CD4-positive, alpha-beta T cell treated with Interleukin-6 at 100 ng/mL for 8 hours (primary cell): ENCODE results near the gene MACROD2.

ENCODE experiments used
- DNase-seq: peaks from one replicate; pipeline ENCODE4 v3.0.0-alpha.2; 2020; ENCODE audit warnings: mixed read lengths, low spot score

Gene MACROD2

DNA sequence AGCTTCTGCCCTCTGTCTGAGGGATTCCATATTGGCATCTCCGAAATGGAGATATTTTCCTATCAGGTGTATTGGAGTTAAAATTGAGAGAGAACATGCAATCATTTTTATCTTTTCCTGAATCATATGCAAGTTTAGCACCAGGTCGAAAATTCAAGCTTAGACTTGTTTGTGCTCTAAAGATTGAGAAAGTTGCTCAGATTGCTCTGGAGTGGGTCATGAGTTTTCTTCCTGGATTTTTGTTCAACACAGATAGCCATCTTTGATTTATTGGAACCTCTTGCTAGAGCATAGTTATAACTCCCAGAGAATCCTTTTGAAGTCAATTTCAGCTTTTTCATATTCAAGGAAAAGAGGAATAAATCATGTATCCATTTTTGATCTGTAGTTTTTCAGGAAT lies 715.6 kb downstream of the MACROD2 start:
- no peak for DNase-seq

DNA sequence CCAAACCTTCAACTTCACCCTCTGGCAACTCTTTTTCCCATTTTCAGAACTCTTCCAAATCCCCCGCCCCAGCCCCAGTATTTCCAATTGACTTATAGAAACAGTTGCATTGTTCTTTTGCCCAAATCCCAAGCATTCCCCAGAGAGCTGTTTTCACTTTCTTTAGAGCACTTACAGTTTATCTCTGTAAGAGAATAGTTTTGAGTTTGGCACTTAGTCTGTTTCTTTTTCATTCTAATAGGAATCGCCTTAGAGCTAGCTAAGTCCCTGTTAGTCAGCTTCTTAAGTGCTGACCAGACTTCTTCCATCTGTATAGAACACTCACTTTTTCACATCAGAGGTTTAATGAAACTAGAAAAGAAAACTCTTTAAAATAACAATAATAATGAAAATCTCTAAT lies 716.3 kb downstream of the MACROD2 start:
- DNase-seq, result no peak

DNA sequence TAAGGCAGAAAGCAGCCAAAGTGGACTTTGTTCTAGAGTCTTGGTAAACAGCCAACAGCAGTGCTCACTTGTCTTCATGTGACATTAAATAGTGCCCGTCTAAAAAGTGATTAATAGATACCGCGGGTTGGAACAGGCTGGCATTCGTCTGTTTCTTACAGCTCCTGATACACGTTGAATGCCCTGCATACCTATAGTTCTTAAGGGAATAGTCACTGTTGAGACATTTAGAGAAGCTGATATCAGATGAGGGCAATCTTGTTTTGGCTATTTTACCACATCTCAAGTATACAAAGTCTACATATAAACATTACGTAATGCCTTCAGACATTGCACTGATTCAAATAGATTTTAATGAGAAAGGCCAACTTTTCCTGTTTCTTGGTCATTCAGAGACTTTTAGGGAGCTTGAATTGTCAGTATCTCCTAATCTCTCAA lies 717.0 kb downstream of the MACROD2 start:
- no peak for DNase-seq

DNA sequence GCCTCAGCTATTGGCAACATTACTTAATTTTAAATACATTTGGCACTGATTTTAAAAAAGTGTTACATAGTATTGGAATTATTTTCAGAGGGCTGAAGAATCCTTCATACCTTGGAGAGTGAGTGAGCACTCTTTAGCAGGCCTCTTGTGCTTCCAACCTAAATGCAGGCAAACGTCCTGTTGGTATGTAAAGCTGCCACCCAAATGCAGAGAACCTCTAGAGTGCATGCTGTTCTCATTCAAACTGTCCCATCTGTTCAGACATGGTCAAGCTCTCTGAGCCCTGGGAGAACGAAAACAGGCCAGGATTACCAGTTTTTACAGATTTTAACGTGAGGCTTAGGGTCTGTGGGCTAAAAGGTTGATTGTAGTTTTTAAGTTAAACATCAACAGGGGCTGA lies 720.1 kb downstream of the MACROD2 start:
- DNase-seq, result no peak

DNA sequence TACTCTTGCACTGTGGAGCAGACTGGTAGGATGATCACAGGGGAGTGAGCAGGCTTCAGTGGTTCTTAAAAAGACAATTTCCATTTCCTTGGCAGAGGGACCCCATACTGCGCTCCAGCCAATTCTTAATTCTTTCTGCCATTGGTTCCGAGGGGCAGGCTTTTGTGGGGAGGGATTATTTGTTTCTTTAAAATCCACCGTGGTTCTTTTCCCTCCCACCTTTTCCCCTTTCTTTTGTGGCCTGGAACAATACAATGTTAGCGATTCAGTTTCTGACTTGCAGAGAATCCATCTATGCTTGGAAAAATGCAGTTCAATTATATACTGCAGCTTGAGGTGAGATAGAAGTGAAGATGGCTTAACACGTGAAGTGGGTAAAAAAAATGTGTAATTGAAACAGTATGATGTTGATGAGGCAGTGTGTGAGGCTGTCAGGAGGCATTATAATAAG lies 721.1 kb downstream of the MACROD2 start:
- no peak for DNase-seq

DNA sequence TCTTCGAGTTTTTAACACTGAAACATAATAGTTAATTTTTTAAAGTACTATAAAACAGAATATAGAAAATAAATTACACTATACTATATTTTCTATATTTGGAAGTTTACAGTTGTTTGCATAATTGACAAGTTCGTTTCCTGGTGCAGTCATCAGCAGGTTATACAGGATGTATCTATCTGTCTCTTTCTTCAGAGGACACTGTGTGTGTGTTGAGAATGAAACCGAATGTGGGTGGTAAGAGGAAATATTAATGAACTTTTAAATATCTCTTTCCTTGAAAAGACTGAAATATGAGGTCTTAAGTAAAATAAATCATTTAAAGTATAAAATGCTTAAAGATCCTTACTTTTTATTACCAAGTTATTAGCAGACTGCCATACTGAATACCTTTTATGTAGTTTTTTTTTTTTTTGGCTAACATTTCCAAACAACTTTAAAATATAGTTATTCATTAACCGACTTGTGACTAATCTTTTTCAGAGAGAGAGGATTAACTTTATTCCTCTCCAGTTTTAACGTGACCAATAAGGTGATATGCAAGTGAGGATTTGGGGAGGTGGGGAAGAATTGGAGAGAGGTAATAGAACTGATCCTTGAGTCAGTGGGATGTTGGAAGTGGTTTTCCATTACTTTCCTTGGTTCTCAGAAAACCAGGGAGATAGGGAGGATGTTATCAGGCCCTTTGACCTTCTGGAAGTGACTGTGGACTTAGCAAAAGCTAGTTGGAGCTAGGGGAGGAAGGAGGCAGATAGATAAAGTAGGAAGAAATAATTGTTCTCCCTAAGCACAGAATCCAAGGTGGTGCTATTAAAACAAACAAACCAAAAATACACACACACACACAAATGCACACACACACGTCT lies 722.1 kb downstream of the MACROD2 start:
- no peak for DNase-seq

DNA sequence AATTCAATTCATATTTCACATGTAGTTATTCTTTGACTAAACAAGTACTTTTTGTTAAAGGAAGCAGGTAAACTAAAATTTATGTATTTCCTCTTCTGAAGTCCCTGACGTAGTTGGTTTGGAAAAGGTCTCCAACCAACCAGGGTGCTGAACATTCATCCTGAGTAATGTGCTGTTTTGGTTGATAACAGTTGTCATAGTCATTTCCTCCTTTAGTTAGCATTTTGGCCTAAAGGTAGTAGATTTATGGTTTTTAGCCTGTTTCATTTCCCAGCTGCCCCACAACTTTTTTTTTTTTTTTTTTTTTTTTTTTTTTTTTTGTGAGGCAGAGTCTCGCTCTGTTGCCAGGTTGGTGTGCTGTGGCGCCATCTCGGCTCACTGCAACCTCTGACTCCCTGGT lies 724.9 kb downstream of the MACROD2 start:
- no peak for DNase-seq

DNA sequence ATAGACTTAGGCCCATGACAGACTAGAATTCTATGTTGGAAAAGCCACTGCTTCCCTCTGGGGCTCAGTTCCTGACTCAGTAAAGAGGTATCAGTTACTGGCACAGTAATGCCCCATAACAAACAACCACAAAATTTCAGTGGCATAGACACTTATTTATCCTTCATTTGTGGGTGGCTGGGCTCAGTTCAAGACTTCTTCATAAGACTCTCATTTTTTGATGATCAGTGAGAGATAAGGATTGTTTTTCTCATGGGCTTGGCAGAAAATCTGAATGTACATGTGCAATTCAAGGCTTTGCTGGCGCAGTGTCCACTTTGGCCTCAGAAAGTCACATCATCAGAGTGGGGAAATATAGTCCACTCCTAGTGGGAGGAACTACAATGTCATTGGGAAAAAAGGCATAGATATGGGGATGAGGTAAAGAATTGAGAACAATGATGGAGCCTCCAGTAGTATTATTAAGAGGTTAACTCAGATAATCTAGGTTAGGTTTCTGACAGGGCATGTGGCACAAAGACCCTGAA lies 726.7 kb downstream of the MACROD2 start:
- no peak for DNase-seq

DNA sequence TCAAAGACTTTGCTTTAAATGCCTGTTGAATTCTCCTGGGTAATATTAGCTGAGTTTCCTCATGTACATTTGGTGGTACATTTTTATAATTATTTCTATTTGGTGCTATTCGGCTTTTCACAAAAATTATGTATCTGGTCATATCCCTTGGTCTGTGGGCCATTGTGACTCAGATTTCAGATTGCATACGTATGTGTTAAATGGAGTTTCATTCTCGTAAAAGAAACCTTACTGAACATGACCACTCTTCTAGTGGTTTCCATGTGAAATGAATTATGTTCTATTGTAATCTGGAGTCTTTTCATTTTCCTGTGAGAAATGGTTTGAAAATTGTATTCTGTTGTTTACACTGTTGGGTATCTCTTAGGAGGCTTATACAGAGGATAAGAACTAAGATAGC lies 728.3 kb downstream of the MACROD2 start:
- no peak for DNase-seq

DNA sequence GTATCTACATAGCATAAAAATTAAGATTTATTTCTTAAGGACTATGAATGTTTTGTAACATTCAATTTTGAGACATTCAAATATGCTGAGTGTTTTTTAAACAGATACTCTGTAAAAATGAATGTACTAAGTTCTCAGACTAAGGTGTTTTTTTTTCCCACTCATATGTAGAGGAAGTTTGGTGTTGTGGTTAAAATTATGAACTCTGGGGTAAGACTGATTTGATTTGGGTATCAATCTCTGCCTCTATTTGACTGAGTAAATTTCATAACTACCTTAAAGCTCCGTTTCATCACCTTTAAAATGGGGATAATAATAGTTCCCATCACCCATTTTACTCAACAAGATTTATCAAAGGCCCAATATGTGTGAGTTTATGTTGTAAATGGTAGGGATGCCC lies 728.7 kb downstream of the MACROD2 start:
- no peak for DNase-seq

DNA sequence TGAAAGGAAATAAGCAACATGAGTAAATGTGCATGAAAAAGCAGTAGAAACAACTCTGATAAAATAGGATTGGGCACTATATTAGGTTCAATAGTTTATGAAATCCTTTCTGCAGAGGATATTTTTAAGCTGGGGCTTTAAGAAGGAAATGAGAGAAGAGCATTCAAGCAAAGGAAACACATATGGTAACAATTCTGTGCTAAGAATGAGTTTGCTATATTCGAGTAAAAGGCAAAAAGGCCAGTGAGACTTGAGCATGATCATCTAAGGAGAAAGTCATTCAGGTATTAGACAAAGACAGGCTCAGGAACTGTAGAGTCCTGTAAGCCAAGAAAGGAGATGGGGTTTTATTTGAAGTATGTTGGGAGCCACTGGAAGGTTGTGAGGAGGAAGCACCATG lies 729.2 kb downstream of the MACROD2 start:
- no peak for DNase-seq

DNA sequence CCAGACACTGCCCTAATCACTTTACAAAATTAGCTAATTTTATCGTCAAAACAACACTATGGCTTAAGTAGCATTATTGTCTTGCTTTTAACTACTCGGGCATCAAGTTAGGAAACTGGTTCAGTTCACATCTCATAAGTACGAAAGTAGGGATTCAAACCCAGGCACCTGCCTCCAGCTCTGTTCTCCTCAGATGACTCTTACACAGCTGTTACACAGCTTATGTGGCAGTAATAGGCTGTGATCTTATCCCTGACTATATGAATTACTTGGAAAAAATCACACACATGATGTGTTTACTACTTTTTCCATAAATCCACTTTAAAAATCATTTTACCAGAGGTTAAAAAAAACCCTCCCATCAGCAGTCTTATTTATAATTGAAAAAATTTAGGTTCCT lies 731.3 kb downstream of the MACROD2 start:
- no peak for DNase-seq

DNA sequence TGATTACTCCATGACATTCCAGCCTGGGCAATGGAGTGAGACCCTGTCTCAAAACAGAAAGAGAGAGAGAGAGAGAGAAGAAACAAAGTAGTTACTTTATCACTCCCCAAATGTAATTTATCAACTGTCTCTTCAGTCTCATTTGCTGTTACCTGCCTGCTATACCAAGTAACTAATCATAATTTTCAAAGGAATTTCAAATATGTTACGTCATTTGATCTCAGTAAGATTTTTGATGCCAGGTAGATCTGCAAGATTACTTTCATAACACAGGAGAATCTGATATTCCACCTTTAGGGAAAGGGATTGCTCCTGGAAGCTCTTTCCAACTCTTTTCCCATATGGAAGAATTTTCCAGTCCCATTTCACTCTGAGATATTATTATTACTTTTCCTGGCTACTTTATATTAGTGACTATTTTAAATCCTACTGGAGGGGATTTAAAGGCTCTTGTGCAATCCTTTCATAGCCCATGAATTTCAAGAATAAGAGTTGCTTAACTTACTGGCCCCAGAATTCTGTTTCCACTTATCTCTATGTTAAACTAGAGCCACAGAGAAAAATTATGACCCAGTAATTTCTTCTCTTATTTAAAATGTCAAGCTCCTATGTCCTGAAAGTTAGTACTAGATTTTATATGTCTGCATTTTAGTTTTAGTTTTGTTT lies 732.3 kb downstream of the MACROD2 start:
- DNase-seq, result no peak

DNA sequence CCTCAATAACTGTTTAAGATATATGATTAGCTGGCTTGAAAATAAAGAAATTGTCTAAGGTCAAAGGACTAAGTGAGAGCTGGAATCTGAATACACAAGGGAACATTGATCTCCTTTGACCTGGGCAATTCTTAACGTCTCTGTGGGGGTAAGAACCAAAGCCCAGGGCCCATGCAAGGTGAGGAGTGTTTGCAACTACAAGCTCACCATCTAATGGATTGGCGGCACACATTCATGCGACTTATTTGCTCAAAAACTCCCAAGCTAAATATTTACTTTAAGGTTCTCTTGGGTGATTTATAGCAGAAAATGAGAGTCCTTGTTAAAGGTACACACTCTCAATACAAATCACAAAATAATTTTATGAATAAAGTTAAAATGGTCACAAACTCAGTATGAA lies 734.1 kb downstream of the MACROD2 start:
- no peak for DNase-seq

DNA sequence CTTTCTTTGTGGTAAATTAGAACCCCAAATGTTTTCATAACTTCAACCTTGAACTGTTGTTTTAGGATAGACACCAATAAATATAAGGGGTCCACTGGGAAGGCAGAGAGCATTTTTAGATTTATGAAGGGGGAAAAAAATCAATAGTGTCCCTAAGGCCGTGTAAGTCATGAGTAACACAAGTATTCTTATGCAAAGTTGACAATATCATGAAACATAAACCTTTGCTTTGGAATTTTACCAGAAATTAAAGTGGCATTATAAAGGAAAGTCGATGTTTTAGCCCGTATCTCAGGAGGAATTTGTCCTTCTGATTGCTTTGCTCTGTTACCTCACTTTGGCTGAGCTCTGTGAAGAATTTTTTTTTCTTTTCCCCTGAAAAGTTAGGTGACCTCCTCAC lies 737.0 kb downstream of the MACROD2 start:
- DNase-seq, result no peak

DNA sequence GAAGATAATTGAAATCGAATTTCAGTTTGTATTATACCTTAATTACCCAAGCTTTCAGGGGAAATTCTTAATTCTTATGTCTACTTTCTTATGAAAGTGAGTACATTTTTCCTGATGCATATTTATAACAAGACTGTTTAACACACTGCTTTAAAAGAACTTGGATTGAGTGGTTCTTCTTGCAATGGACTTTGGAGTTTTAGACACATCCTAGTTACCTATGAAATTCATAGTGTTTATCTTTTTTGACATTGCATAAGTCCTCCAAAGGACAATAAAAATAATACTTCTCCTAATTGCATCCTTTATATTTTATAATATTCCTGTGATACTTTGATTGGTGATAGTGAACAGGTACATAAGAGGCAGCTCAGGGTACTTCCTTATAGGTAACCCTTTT lies 737.7 kb downstream of the MACROD2 start:
- no peak for DNase-seq

DNA sequence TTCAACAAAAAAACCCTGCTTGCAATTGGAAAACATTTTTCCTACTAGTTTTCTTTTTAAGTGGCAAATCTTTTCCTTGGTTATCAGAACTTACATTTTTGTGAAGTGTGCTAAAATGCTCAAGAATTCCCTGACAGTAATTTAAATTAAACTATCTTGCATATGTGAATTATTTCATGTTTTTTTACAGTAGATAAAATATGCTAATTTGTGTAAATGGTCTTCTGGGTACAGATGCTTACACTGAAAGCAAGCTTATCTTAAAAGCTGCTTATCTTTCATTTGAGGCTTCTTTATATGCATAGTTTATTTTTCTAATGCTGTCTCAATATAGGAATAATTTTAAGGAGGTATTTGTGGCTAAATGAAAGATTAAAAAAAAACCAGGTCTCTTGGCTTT lies 745.1 kb downstream of the MACROD2 start:
- DNase-seq, result no peak

DNA sequence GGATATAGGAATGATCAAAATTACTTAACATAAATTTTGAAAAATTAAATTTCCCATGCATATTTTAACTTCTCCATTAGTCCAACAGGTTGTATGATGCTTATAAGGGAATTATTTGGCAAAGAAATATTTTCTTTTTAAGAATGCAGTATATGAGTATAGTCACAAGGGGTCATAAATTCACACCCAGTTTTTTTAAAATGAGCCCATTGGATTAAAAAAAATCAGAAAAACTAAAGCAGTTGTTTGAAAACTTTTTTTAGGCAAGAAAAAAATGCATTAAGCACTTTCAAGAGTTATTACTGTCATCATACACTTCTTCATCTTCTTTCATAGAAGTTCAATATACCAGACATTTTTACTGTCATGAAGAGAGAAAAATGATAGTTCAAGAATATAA lies 746.3 kb downstream of the MACROD2 start:
- DNase-seq, result no peak

DNA sequence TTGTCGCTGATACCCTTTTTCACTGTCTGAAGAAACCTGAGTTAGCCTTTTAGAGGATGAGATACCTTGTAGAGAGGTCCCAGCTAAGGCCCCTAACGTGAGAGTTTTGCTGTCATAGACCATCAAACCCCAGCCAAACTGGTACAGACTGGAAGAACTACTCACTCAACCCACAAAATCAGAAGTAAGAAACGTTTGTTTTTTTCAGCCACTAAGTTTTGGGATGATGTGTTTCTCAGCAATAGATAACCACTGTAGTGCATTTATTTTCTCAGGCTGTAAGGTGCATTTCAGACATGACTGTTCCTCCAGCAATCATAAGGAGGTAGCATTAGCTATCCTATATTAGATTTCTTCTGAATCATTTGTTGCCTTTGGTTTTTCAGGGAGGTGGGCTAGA lies 749.4 kb downstream of the MACROD2 start:
- no peak for DNase-seq

DNA sequence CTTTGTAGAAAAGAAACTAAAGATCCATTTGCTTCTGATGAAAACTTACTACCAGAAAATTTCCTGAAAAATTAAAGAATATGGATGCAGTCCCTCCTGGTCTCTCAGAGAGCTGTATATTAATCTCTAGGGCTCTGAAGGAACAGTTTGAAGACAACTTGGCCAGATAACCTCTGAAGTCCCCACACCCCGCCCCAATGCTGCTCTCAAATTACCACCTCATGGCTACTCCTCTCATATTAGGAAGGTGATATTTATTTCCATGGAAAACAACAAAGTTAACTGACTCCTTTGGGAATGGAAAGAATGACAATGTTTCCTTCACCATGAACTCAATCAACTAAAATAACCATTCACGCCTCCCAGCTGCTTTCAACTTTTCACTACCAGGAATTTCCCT lies 750.5 kb downstream of the MACROD2 start:
- DNase-seq, result no peak

DNA sequence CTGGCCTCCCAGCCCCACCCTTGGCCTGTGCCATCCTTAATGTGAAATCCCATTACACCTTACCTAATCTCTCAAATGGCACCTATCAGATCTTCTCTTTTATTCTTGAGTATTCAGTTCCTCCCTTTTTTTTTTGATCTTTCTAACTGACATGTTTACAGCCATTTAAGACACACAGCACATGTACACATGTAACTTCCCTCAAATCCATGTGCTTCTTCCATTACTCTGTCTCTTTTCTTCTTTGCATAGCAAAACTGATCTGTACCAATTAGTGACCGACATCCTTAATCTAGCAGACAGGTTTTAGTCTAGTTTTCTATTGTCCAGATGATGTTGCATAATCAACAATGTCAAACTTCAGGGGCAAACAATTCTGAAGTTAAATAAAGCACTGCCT lies 755.9 kb downstream of the MACROD2 start:
- DNase-seq, result no peak

DNA sequence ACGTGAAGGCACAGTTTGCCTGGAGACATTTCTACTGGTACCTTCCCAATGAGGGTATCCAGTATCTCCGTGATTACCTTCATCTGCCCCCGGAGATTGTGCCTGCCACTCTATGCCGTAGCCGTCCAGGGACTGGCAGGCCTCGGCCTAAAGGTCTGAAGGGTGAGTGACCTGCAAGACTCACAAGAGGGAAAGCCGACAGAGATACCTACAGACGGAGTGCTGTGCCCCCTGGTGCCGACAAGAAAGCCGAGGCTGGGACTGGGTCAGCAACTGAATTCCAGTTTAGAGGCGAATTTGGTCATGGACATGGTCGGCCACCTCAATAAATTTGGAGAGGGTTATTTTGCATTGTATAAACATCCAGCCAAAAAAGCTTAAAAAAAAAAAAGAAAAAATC lies 762.4 kb downstream of the MACROD2 start:
- no peak for DNase-seq

DNA sequence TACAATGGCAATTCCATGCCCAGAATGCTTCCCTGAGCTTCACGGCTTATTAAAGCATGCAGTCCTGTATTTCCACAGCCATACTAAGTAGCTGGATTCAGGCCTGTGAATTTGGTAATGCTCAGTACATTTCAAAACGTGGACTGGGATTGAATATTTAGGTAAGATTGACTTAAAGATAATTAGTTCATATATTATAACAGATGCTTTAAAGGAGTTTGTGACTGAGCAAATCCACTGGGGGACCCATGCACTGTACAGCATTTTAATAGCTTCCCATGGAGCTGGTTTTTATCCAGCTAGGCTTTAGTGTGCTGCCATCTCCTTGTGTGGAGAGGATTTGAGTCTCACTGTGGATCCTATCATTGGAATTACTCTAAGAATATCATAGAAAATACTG lies 763.0 kb downstream of the MACROD2 start:
- no peak for DNase-seq
